Activated CD8-positive, alpha-beta memory T cell treated with anti-CD3 and anti-CD28 coated beads, Interleukin-2, amount 50 U/mL, for 24 hours (primary cell): ENCODE measurements around the gene GDF10.

Experiments
- DNase-seq: peaks from one replicate; pipeline ENCODE4 v3.0.0-alpha.2; 2020; ENCODE audit errors: extremely low read depth

The GDF10 gene

DNA sequence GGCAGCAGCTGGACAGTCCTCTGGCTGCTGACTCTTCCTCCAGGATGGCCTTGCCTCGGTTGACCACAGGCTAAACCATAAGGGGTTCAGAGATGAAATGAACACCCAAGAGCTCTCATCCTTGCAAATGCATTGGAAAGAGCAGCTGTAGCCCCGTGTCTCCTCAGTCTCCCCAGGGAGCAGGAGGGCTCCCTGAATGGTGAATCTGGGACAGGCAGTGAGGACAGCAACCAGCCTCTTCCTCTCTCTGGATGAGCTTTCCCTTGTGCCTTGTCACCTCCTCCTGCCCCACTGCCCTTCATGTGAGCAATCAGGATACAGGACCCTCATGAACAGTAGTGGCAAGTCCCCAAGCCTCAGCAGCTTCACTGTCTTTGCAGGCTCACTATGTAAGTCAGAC is 23.9 kb upstream of the GDF10 start:
- no peak for DNase-seq

DNA sequence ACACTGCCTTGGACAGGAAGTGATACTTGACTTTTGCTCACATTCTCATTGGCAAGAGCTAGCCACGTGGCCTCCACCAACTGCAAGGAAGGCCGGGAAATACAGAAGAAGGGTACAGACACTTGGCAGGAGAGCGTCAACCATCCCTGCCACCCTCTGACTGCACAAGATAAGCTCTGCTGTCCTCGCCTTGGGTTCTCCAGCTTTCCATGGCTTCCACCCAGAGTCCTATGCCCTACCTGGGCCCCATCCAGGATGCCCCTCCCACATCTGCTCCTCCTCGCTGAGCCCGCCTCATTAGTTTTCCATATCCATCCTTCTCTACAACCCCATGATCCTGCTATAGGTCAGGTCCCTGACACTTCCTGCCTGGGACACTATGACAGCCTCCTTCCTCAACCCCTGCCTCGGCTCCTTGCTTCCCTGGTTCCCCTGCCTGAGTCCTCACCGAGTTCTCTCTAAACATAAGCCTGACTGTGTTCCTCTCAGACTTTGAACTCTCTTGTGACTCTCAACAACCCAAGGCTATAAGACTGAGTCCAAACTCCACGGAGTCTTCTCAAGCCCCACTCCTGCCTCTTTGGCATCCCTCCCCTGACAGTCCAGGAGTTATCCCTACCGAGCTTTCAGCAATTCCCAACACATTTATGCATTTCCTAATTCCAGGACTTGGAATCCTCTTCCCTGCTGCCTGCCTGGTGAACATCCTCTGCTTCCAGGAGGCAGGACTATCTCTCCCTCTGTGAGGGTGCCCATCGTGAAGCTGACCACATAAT is 23.2 kb upstream of the GDF10 start:
- DNase-seq: no peak

- no peak for DNase-seq
Measured at GRCh38 chr10:47277352-47278151, 22.4 kb upstream of the GDF10 start.

- DNase-seq: no peak
Measured at GRCh38 chr10:47278152-47278473, 21.9 kb upstream of the GDF10 start.

GRCh38 chr10:47278720-47279119 is 21.3 kb upstream of the GDF10 start:
- DNase-seq: no peak

- no peak for DNase-seq
Measured at GRCh38 chr10:47279276-47279675, 20.7 kb upstream of the GDF10 start.

DNA sequence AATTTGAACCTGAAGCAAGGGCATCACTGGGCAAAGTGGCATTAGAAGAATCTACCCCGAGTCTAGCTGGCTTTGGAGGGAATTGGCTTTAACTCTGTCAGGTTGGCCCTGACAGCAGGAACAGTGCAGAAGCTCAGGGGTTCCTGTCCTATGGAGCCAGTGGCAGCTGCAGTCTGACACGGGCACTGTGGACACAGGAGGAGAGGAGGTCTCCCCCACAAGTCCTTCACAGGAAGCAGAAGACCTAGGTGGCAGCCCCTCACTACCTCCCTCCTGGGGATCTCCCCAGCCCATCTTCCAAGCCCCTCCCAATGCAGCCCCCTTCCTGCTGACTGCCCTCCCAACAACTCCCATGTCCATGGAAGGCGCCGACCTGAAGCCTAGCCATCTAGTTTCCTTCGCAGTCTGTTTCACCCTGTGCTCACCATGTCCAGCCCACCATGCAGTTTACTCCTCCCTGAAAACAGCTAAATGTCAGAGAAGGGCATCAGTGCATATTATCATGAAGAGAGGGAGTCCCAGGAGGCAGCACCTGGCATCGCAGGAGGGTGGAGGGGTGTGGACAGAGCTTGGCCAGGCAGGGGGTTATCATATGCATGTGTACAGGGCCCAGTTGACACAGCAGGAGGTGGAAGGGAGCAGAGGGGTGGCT is 17.9 kb upstream of the GDF10 start:
- DNase-seq: no peak

GRCh38 chr10:47282657-47283018 is 17.4 kb upstream of the GDF10 start:
- no peak for DNase-seq

GRCh38 chr10:47283101-47283630 is 16.8 kb upstream of the GDF10 start:
- DNase-seq: no peak

GRCh38 chr10:47283848-47284247 is 16.1 kb upstream of the GDF10 start:
- no peak for DNase-seq

GRCh38 chr10:47285381-47286115 is 14.4 kb upstream of the GDF10 start:
- DNase-seq: no peak

DNA sequence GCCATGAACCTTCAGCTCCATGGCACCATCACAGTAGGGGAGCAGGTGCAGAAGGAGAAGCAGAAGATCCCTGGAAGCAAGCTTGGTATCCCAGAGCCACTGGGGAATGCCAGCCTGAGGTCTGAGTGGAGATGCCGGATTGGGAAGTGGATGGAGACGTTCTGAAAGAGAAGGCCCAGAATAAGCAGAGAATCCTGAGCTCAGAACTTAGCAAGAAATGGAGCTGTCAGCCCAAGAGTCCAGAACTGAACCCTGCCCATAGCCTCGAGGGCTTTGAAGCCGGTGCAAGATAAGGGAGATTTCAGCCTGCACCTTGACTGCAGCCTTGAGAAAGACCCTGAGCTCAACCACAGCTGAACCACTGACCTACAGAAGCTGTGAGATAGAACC is 13.9 kb upstream of the GDF10 start:
- DNase-seq: no peak

DNA sequence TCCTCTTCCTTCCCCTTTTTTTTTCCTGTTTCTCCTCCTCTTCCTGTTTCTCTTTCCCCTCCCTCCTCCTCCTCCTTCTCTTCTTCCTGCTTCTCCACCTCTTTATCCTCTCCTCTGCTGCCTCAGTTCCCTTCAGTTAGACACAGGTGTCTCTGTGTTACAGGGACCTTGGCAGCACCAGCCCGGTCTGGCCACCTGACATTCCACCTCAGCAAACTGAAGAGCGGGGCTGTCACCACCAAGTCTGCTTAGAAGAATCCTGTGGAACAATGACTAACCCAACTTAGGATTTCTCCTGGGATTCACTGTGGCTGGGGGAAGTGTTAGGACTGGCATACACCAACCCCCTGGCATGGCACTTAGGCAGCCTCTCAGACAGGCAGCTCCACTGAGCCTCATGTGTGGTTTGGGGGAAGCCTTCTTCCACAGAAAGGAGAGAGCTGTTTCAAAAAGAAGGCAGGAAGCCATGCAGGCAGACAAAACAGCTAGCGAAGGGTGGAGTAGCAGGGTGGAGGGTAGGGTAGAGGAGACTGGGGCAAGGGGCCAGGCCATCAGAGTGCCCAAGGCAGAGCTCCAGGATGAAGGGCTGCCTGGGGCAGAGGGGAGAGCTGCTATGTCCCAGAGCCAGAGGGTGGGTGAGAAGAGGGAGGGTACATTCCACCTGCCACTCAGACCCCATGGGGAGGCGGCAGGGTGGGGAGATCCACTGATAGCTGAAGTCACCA is 13.2 kb upstream of the GDF10 start:
- DNase-seq: no peak

DNA sequence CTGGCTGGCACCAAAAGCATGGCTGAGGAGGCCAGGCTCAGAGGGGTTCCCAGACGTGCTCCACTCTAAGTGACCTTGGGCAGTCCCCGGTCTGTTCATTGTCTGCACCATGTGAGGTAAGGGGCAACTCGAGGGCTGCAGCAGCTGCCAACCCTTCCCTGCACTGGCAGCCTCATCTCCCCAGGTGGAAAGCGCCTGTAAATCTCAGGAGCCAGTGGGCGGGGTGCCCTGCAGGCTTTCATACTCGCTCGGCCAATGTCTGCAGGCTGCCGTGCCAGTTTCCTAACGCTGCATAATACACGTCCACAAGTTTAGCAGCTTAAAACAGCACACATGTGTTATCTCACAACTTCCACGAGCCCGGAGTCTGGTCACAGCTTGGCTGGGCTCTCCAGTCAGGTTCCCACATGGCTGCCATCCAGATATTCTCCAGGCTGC is 12.6 kb upstream of the GDF10 start:
- DNase-seq: no peak

DNA sequence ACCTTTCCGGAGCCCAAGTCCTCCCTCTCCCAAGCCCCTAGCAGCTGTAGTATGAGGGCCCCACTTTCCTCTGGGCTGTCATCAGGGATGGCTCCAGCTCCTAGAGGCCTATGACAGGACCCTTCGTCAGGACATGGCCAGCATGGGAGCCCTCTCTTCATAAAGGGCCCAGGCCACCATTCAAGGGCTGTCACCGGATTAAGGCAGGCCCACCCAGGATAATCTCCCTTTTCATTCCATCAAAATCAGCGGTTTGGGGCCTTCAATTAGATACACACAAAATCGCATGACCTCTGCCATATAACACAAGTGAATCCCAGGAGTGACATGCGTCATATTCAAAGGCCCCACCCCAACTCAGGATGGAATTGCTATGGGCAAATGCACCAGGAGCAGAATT is 12.2 kb upstream of the GDF10 start:
- no peak for DNase-seq

GRCh38 chr10:47288236-47288635 is 11.8 kb upstream of the GDF10 start:
- no peak for DNase-seq

- no peak for DNase-seq
Measured at GRCh38 chr10:47288916-47289495, 11.0 kb upstream of the GDF10 start.

DNA sequence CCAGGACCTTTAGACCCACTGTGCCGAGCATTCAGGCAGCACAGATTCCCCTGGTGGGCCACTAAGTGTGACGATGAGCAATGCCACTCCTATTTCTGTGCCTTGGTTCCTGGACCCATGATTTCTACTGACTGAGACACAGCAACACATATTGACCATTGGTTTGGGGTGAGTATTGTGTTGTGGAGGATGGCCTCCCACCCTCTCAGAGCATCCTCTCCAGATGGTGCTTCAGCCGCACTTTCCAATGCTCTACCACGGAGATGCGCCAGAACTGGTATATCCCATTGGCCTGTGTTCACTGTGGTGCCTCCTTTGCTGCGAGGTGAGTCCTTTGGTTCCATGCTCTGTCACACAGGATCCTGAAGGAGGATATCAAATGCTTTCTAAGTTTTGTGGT is 10.1 kb upstream of the GDF10 start:
- DNase-seq: no peak

DNA sequence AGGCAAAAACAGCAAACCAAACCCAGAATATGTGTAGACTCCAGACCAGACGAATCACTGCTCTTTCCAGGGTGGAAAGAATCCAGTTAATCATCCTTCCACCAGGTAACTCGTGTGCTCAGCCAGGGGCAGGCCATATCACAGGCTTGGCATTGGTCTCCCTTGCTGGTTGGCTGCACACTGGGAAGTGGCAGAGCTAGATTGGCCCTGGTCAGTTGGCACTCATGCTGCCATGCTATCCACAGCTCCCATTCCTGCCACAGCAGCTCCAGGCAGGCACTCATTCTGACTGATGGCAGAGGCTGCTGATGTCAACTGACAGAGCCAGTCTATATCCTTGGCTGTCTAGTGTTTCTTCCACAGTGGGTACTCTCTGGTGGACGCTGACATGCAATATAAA is 9.7 kb upstream of the GDF10 start:
- DNase-seq: no peak

- DNase-seq: no peak
Measured at GRCh38 chr10:47291682-47292081, 8.3 kb upstream of the GDF10 start.

GRCh38 chr10:47294057-47294456 is 5.9 kb upstream of the GDF10 start:
- no peak for DNase-seq
